HG02610 (cell line): ENCODE data around the gene WWOX.

Experiments
- ATAC-seq: cut with Tn5 transposase; IDR thresholded peaks from one replicate; pipeline ENCODE4 v1.9.1; 2021; ENCODE audit warnings: mild to moderate bottlenecking, moderate library complexity; ENCODE audit not compliant: unreplicated experiment

The WWOX gene

DNA sequence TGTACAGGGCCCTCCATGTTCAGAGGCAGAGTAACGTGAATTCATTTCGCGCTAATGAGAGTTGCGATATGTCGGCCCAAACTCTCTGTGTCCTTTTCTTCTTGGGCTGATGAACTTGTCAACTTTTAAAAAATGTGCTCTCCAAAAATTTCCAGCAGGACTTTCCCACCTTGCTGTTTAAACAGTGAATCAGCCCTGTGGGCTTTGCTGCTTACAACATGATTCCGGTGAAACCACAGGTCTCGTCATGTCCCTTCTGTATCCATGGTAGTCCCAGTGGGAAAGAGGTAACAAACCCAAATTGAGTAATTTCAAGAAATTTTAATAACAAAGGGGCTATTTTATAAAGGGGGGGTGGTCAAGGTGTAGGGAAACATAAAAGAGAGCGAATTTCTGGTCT lies 888.2 kb downstream of the WWOX start:
- no peak for ATAC-seq

GRCh38 chr16:78988361-78988969 lies 889.0 kb downstream of the WWOX start:
- no peak for ATAC-seq

DNA sequence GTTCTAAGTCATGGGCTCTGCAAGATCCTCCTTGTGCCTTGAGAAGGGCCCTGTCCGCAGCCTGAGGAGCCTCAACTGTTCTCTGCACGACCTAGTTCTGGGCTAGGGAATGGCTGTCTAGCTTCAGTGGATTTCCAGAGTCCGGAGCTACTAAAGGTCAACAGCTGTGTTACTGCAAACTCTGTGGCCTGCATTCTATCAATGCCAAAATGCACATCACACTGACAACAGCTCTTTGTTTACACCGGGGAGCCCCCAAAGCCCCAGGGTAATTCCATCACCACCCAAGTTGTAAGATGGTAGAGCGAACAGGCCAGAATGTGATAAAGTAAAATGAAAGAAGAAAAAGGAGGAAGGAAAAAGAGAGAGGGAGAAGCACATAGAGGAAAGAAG lies 890.9 kb downstream of the WWOX start:
- no peak for ATAC-seq

- ATAC-seq: no peak
These were observed 892.5 kb downstream of the WWOX start for GRCh38 chr16:78992001-78992400.

- ATAC-seq: no peak
These were observed 893.9 kb downstream of the WWOX start for GRCh38 chr16:78993346-78993745.

DNA sequence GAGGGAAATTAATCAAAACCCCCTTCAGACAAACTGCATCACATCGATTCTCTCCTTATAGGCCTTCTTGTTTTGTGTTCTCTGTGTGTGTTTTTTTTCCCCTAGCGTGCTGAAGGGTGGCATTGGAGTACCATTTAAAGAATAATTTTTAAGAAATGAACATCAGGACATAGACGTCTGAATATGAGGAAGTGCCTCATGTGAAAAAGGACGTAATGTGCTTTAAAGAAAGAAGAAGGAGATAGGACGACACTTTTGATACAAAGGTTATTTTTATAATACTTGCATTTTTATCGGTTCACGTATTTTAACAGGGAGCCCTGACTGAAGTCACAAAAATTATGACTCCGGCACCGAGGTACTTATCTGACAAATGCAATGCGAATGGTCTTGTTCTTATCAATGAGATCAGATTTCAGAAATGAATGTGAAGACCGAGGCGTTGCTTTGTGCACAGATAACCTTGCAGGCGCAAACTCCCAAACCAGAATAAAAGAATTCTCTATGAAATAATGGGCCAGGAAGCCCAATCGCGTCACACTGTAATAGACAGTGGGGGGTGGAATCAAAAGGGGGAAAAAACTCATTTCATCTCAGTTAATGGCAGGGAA lies 894.8 kb downstream of the WWOX start:
- no peak for ATAC-seq

- no peak for ATAC-seq
These were observed 896.0 kb downstream of the WWOX start for GRCh38 chr16:78995441-78995840.

DNA sequence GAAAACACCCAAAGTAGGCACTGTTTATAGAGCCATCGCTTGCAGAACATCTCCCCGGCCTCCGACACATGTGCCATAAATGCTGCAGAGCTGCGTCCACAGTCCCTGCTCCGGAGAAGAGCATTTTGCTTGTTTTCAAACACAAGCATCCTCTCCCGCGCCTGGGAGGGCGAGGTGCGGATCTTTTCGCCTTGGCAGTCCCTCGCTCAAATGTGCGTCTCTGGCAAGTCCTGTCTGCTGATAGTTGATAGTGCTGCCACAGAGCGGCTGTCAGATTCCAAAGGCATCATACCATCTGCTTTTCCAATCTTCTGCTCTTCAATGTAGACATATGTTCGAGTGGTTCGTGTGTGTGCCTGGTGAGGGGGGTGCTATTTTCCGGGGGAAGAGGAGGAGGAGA lies 897.3 kb downstream of the WWOX start:
- no peak for ATAC-seq

- no peak for ATAC-seq
These were observed 899.4 kb downstream of the WWOX start for GRCh38 chr16:78998879-78999278.

DNA sequence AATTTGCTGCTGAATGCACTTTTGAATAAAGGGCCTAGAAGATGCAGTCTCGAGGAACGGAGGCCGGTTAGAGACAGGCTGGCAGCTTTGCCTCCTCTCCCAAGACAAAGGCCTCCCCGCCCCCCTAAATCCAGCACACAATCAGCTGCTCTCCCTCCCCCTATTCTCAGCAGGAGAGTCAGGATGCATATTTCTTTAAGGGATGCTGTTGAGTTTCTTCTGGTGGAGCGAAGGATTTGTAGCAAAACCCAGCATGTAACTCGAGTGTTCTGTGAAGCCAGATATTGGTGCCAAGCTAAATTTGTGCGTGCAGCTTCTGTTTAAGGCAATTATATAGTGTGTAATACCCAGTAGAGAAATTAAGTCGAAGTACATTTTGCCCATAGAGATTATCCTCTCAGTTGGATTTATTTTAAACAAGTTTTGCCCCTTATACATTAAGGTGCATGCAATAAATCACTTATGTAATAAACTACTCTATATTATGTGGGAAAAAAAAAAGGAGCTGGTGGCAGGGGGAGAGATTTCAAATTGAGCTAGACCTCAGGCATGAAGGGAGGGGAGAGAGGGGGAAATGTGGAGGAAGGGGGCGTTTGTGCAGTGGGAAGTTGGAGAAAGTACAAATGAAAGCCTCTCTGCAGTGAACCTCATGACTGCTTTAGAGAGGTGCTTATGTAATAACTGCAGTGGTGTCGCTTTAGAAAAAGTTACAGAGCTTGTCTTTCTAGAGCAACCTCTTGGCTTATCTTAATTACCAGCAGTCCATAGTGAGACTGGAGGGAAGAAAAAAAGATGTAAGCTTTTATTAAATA lies 901.9 kb downstream of the WWOX start:
- ATAC-seq: no peak

DNA sequence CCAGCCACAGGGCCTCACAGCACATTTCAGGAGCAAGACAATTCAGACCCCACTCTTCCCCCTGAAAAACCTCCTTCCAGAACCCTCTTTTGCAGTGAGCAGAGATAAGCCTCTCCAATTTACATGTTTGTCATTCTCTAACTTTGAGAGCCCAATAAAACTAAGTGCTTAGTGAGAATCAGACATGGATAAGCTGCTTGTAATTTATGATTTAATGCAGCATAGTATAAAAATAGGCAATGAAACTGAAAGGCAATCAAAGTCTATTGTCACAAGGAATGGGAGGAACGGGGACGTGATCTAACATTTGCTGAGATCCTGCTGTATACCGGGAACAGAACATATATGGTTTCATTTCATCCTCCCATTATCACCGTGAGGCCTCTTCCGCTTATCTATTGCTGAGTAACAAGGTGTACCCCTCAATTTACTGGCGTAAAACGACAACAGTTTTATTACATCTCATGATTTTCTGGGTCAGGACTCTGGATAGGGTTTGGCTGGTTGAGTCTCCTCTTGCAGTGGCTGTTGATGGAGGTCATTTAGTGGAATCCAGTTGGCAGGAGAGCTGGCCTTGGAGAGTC lies 903.7 kb downstream of the WWOX start:
- ATAC-seq: no peak

- no peak for ATAC-seq
These were observed 904.9 kb downstream of the WWOX start for GRCh38 chr16:79004309-79004708.

- no peak for ATAC-seq
These were observed 905.6 kb downstream of the WWOX start for GRCh38 chr16:79005096-79005495.

GRCh38 chr16:79006206-79006605 lies 906.8 kb downstream of the WWOX start:
- no peak for ATAC-seq

DNA sequence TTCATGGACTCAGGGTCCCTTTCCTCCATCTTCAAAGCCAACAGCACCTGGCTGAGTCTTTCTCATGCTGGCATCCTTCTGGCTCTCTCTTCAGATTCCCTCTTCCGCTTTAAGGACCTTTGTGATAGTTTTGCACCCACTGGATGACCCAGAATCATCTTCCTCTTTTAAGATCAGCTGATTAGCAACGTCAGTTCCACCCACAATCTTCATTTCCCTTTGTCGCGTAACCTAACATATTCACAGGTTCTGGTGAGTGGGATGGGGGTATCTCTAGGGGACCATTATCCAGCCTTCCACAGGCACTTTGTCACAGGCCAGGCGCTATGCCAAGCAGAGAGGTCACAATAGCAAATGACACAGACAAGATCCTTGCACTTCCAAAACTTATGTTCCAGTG lies 907.3 kb downstream of the WWOX start:
- no peak for ATAC-seq

- ATAC-seq: peak; percentile 69
These were observed 908.2 kb downstream of the WWOX start for GRCh38 chr16:79007614-79008013.

DNA sequence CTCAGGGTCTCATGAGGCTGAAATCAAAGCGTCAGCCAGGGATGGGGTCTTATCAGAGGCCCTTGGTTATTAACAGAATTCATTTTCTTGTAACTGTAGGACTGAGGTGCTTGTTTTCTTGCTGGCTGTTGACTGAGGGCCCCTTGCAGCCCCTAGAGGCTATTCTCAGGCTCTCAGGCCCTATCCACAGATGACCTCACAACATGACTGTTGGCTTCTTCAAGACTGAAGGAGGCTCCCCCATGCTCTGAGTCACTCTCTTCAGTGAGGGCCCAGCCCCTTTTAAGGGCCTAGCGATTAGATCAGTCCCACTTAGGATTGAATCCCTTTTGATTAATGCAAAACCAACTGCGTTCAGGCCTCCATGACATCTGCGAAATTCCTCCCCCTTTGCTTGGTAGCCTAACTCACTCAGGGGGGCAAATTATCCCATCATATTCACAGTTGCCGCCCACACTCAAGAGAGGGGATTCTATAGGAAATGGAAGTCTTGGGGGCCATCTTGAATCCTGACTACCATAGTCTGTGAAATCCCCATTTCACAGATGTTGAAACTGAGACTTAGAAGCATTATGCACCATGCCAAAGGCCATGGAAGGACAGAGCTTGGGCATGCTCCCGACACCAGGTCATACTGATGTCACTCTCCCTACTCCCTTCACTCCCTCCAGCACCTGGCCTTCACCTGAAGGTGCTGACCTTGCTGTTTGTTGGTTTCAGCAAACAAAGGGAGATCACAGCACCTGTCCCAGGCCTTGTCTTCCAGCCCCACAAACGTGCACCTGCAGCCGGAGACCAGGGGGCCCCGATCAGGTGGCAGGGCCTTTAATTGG lies 908.8 kb downstream of the WWOX start:
- no peak for ATAC-seq

DNA sequence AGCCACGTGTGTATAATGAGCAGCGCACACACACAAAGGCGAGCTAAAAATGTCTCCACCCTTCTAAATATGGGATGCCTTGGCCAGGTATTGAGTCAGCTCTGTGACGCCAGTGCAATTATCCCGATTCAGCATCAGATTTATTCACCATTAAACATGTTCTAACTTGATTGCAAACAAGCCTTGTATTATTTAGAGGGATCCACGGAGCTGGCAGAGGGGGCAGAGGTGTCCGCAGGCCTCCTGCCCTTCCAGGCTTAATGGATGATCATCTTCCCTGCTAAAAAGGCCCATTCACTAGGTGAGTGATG lies 909.4 kb downstream of the WWOX start:
- ATAC-seq: no peak

DNA sequence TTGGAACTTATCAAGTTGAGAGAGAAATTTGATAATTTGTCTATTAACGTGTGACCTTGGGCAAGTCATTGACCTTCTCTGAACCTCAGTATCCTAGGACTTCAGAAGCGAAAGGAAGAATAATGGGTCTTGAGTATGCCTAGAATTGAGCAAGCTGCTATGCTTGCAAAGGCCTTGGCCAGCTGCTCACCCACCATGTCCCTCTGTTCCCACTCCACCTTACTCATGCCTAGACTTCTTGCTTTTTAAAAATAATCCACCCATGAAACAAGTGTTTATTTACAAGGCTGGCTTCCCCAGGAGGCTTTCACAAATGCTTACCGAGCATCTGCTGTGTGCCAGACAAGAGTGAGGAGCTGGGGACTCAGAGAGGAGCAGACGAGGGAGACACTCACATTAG lies 910.4 kb downstream of the WWOX start:
- no peak for ATAC-seq

DNA sequence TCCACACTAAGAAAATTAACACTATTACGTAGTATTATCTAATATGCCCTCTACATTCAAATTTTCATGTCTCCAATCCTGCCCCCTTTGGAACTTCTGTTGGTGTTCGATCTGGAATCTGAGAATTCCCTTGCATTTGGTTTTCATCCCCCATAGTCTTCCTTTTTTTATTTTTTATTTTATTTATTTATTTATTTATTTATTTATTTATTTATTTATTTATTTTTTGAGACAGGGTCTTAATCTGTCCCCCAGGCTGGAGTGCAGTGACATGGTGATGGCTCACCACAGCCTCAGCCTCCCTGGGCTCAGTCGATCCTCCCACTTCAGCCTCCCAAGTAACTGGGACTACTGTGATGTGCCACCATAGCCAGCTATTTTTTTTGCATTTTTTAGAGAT lies 911.8 kb downstream of the WWOX start:
- ATAC-seq: no peak
